K562 (cell line): Measurements from ENCODE around the gene SNX9. TPM values are rescaled to one million over a fixed set of nuclear protein-coding genes. Genes with fewer than 3 reads are reported as not detected.

Experiments used
- ATAC-seq: fragments of 200-7000 bp; cut with Tn5 transposase; 3 replicates; pipeline ENCODE4 v1.9.1; 2020; ENCODE audit warnings: moderate library complexity
- BruUV-seq: library from RNA; stranded (reverse); fragments of 400-500 nt; replicated peaks from 2 replicates; lab custom pipeline; 2021; lab: Mats Ljungman, UMichigan
- CTCF ChIA-PET: fragments of 300-600 bp; formaldehyde crosslinking; extraction: SDS; loops from one replicate; lab custom pipeline; 2021; ENCODE audit warnings: low intra/inter-chr PET ratio; lab: Yijun Ruan, JAX
- POLR2A ChIA-PET: fragments of 300-600, 350-650 bp; sonication (Branson Sonifier 250); formaldehyde crosslinking; extraction: SDS; loops from one replicate; lab custom pipeline; 2021; ENCODE audit warnings: antibody characterized with exemption, inconsistent platforms; lab: Yijun Ruan, JAX
- DNase-seq, 4 experiments: peaks; one replicate each; pipeline versions ENCODE4 v3.0.0 to v3.0.0-alpha.2; 2011 to 2018; ENCODE audit warnings: low spot score in 3 of 4, mixed read lengths in 3 of 4; ENCODE audit errors: extremely low read depth in 1 of 4
- FAIRE-seq: peaks from 2 replicates; lab custom pipeline; 2011; peaks lifted over from hg19 to GRCh38; lab: Jason Lieb, UNC
- H2AFZ ChIP-seq: 2 replicates; pipeline ENCODE4 v1.6.0; 2011; ENCODE audit warnings: low read depth, low read length, control low read depth, inconsistent platforms
- H3K27ac ChIP-seq: fragments of 200-600 bp; 3 replicates; pipeline ENCODE4 v1.8.0; 2011; ENCODE audit warnings: low read depth, mild to moderate bottlenecking, control low read depth, inconsistent platforms, low read length, moderate library complexity, mixed read lengths; ENCODE audit errors: extremely low read depth
- H3K27me3 ChIP-seq, 2 experiments: fragments of 300-600 bp in 1 of 2; 2 replicates in 1 of 2; 3 replicates in 1 of 2; pipeline versions ENCODE4 v1.6.0 to v1.8.0; 2011; ENCODE audit warnings: inconsistent platforms in 2 of 2, low read length in 2 of 2, mild to moderate bottlenecking in 1 of 2, mixed read lengths in 1 of 2, moderate library complexity in 1 of 2; ENCODE audit not compliant: control insufficient read depth in 2 of 2, insufficient read depth in 2 of 2
- H3K36me3 ChIP-seq: fragments of 300-600 bp; 3 replicates; pipeline ENCODE4 v1.8.0; 2011; ENCODE audit warnings: mild to moderate bottlenecking, low read length, inconsistent platforms; ENCODE audit not compliant: control insufficient read depth, insufficient read depth
- H3K4me1 ChIP-seq, 2 experiments: fragments of 200-600 bp in 1 of 2; replicated peaks in 1 of 2; 2 replicates in 1 of 2; 3 replicates in 1 of 2; pipeline versions ENCODE4 v1.5.1 to v1.8.0; 2011; ENCODE audit warnings: inconsistent platforms in 2 of 2, low read length in 2 of 2, mild to moderate bottlenecking in 1 of 2, mixed read lengths in 1 of 2, moderate library complexity in 1 of 2; ENCODE audit not compliant: control insufficient read depth in 2 of 2, insufficient read depth in 2 of 2
- H3K4me2 ChIP-seq: 2 replicates; pipeline ENCODE4 v1.6.1; 2011; ENCODE audit warnings: low read length, control low read depth, inconsistent platforms, mixed read lengths; ENCODE audit not compliant: insufficient read depth
- H3K4me3 ChIP-seq: fragments of 200-600 bp; sonication (generic), shearing (Covaris generic); 2 replicates; pipeline ENCODE4 v1.5.1; 2016; ENCODE audit warnings: control low read depth, inconsistent platforms
- H3K79me2 ChIP-seq: fragments of 200-600 bp; 3 replicates; pipeline ENCODE4 v1.8.0; 2011; ENCODE audit warnings: low read length, inconsistent platforms; ENCODE audit not compliant: control insufficient read depth, insufficient read depth
- H3K9ac ChIP-seq, 2 experiments: 2 replicates each; pipeline versions ENCODE4 v1.6.0 to v1.6.1; 2011; ENCODE audit warnings: low read depth in 2 of 2, low read length in 2 of 2, control low read depth in 1 of 2, inconsistent platforms in 1 of 2, mild to moderate bottlenecking in 1 of 2, mixed read lengths in 1 of 2; ENCODE audit not compliant: insufficient read depth in 1 of 2
- H3K9me1 ChIP-seq: one replicate; pipeline ENCODE4 v1.6.0; 2011; ENCODE audit warnings: inconsistent platforms, mild to moderate bottlenecking, low read length, moderate library complexity; ENCODE audit not compliant: control insufficient read depth, insufficient read depth
- H3K9me3 ChIP-seq: replicated peaks from 2 replicates; pipeline ENCODE4 v1.5.1; 2011; ENCODE audit warnings: low read depth, low read length, inconsistent platforms; ENCODE audit not compliant: control insufficient read depth, insufficient read depth
- H4K20me1 ChIP-seq: replicated peaks from 2 replicates; pipeline ENCODE4 v1.6.1; 2011; ENCODE audit warnings: low read length, inconsistent platforms, mixed read lengths; ENCODE audit not compliant: control insufficient read depth, insufficient read depth
- KDM1A ChIP-seq, 2 experiments: fragments of 450-650 bp; IDR thresholded peaks; 2 replicates each; pipeline ENCODE4 v1.6.1; 2016; ENCODE audit warnings: mild to moderate bottlenecking in 2 of 2
- OTX1 ChIP-seq: fragments of 450-650 bp; formaldehyde crosslinking; IDR thresholded peaks from 2 replicates; pipeline ENCODE4 v1.4.0; 2022; ENCODE audit warnings: mild to moderate bottlenecking
- RCOR1 ChIP-seq, 2 experiments: IDR thresholded peaks; 2 replicates each; pipeline ENCODE4 v1.6.1; 2012; ENCODE audit warnings: low read depth in 2 of 2, low read length in 2 of 2, borderline replicate concordance in 1 of 2, improper control_type of control experiment in 1 of 2
- ZNF644 ChIP-seq: fragments of 200-800 bp; sonication (Bioruptor generic); IDR thresholded peaks from 2 replicates; pipeline ENCODE4 v1.6.1; 2016; ENCODE audit warnings: low read depth, missing genetic modification characterization, missing compliant biosample characterization
- WGBS: fragments of 100-300 bp; shearing (Covaris generic); methylation state at CpG from one replicate; pipeline ENCODE4 v1.1.6; 2016; ENCODE audit warnings: low coverage, mixed read lengths; ENCODE audit not compliant: insufficient coverage; ENCODE audit errors: missing lambda C conversion rate; 5-methylcytosine and 5-hydroxymethylcytosine counted together
- in situ Hi-C: fragments of 300-500 bp; cut with MboI; formaldehyde crosslinking; loops from 4 replicates; pipeline ENCODE4 v1.15.0; 2018; ENCODE audit warnings: inconsistent platforms, mixed read lengths
- intact Hi-C: fragments of 100-400 bp; cut with micrococcal nuclease; formaldehyde crosslinking; loops from 2 replicates; pipeline ENCODE4 v1.14.2; 2022
- polyA plus RNA-seq, 8 experiments: library from polyadenylated mRNA; depleted of rRNA in 4 of 8; stranded (reverse) in 5 of 8; unstranded in 3 of 8; fragments of >200 nt; fragmentation: Nextera tagmentation in 2 of 8; fragmentation: Illumina TruSeq in 1 of 8; extraction: Ambion mirVana in 2 of 8; extraction: Trizol in 1 of 8; gene quantifications; 2 replicates each; pipeline versions ENCODE4 v1.2.1 to v1.2.3, GENCODE V29; 2011 to 2014; ENCODE audit warnings: inconsistent platforms in 1 of 8, missing spikeins in 1 of 8
- total RNA-seq, 7 experiments: library from RNA; depleted of rRNA in 6 of 7; stranded (reverse); fragments of >200 nt in 6 of 7; fragmentation: Illumina TruSeq in 2 of 7; extraction: Trizol in 2 of 7; gene quantifications; 2 replicates each; pipeline versions ENCODE4 v1.2.1 to v1.2.3, GENCODE V29; 2011 to 2021; ENCODE audit warnings: low replicate concordance in 1 of 7

The SNX9 gene
- total and polyA plus RNA-seq, 9 of the 15 experiments (the other 6 are each of a cell fraction or from before 2014, with no cell fraction given), result 6.0 to 81.7 (median 57.1) TPM

GRCh38 chr6:157983406-157984119 is 160.5 kb downstream of the SNX9 start:
- Histone ChIP-seq H3K9me1 (peaks cover under 1% of the 10 kb centered on the region), H4K20me1 (peaks cover 18% of the 10 kb centered on the region; the same call in 1 of the 2 replicates), H3K4me3 (no peak overlapping the region), H3K27me3 (no peaks in the 10 kb centered on the region), H2AFZ (no peak overlapping the region), H3K36me3 (no peaks in the 10 kb centered on the region; the same call in 2 of the 3 replicates), H3K9me3 (no peaks in the 10 kb centered on the region), H3K79me2 (peaks cover 59% of the 10 kb centered on the region), H3K27ac (no peak overlapping the region)
- intact Hi-C loops (loop anchor here (2.0 to 10.0 kb wide), 3 partner anchors 57 to 221 kb away; no protein-coding TSS in a partner anchor), in situ Hi-C loops (no loop called here)
- no TSS peak for BruUV-seq
- ATAC-seq (no peak), FAIRE-seq (no peak), DNase-seq (no peak)
- ChIA-PET POLR2A (interaction anchor here (0.6 to 3.4 kb wide), 9 partner anchors 11 to 47 kb away, joined by 3 to 15 read pairs (median 4); no protein-coding TSS in a partner anchor), CTCF (no interaction called here)
- TF ChIP-seq ZNF644 (tag) (no peak), OTX1 (CRISPR knock-in tag) (no peak), KDM1A (IDR thresholded peaks at IDR 0.05) (peak; percentile 42 to 44; a peak in 1 of 4 replicates), RCOR1 (IDR thresholded peaks at IDR 0.05; ENCODE audit: borderline replicate concordance in 1 of 2, low read depth in 2 of 2, low read length in 2 of 2) (0 out of 4 replicates have a peak, but pooled peaks of 1 of the 2 experiments have one; percentile 17)
- TF ChIP-seq, all 486 proteins: peak for 2
- WGBS, result 83% methylated on average over 9 of the region's 9 CpGs
- no peak overlapping the region for H3K4me2 ChIP-seq
- H3K9ac ChIP-seq, result no peak overlapping the region
- H3K4me1 ChIP-seq, result peaks cover 11 to 32% of the 10 kb centered on the region in 2 experiments; a peak in 4 of 5 replicates
